CD1c-positive myeloid dendritic cell (primary cell): ENCODE results near the gene LATS2.
"Not testable (repeated sequence)": the region's sequence is repeated elsewhere in the genome, so short reads cannot be mapped to it uniquely, and the experiment has no call there.

Experiments
- DNase-seq: peaks from one replicate; pipeline ENCODE4 v3.0.0-alpha.2; 2016; ENCODE audit errors: extremely low spot score

LATS2 gene

GRCh38 chr13:21075379-21076249, 14.2 kb upstream of the LATS2 start:
- no peak for DNase-seq

- peak; percentile 17 for DNase-seq
Measured at GRCh38 chr13:21075011-21075378, 13.6 kb upstream of the LATS2 start.

GRCh38 chr13:21074546-21074945, 13.2 kb upstream of the LATS2 start:
- DNase-seq, result no peak

GRCh38 chr13:21071924-21072323, 10.5 kb upstream of the LATS2 start:
- DNase-seq, result no peak

- no peak for DNase-seq
Measured at GRCh38 chr13:21071015-21071414, 9.6 kb upstream of the LATS2 start.

GRCh38 chr13:21069561-21070004, 8.2 kb upstream of the LATS2 start:
- peak; percentile 90 for DNase-seq

- no peak for DNase-seq
Measured at GRCh38 chr13:21067848-21068247, 6.5 kb upstream of the LATS2 start.

- DNase-seq, result peak; percentile 54
Measured at GRCh38 chr13:21066946-21067345, 5.6 kb upstream of the LATS2 start.

- DNase-seq, result peak; percentile 69
Measured at GRCh38 chr13:21065686-21066085, 4.3 kb upstream of the LATS2 start.

GRCh38 chr13:21063031-21063430, 1.6 kb upstream of the LATS2 start:
- no peak for DNase-seq

GRCh38 chr13:21060338-21061028, 903 bp downstream of the LATS2 start:
- DNase-seq, result peak; percentile 39

GRCh38 chr13:21059641-21060337, 1.6 kb downstream of the LATS2 start:
- DNase-seq, result no peak

GRCh38 chr13:21058361-21058760, 3.0 kb downstream of the LATS2 start:
- peak; percentile 19 for DNase-seq

GRCh38 chr13:21055511-21056045, 5.8 kb downstream of the LATS2 start:
- no peak for DNase-seq

- DNase-seq, result no peak
Measured at GRCh38 chr13:21055016-21055415, 6.4 kb downstream of the LATS2 start.

- DNase-seq, result no peak
Measured at GRCh38 chr13:21054313-21054712, 7.1 kb downstream of the LATS2 start.

- DNase-seq, result no peak
Measured at GRCh38 chr13:21053231-21053630, 8.2 kb downstream of the LATS2 start.

GRCh38 chr13:21051675-21052074, 9.7 kb downstream of the LATS2 start:
- no peak for DNase-seq

- DNase-seq, result no peak
Measured at GRCh38 chr13:21050288-21051197, 10.8 kb downstream of the LATS2 start.

- not testable (repeated sequence) for DNase-seq
Measured at GRCh38 chr13:21049731-21050130, 11.7 kb downstream of the LATS2 start.
